ENCODE data around the gene SYT13. TPM values are rescaled to one million over a fixed set of nuclear protein-coding genes. Genes with fewer than 3 reads are reported as not detected.

SYT13 gene, protein sequence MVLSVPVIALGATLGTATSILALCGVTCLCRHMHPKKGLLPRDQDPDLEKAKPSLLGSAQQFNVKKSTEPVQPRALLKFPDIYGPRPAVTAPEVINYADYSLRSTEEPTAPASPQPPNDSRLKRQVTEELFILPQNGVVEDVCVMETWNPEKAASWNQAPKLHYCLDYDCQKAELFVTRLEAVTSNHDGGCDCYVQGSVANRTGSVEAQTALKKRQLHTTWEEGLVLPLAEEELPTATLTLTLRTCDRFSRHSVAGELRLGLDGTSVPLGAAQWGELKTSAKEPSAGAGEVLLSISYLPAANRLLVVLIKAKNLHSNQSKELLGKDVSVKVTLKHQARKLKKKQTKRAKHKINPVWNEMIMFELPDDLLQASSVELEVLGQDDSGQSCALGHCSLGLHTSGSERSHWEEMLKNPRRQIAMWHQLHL
- total RNA-seq (10 to 100 TPM; 15.3 to 28.5 (median 23.6) TPM), polyA plus RNA-seq (12.8 TPM)
- long read RNA-seq, donor 1, full-length matches to known transcripts = 3 of 16 reads
- long read RNA-seq, donor 1, partial matches to known transcripts = 4 of 16 reads
- long read RNA-seq, donor 1, other reads (novel, unspliced or antisense) = 9 of 16 reads
- long read RNA-seq, donor 2, partial matches to known transcripts = 0 of 4 reads
- long read RNA-seq, donor 2, other reads (novel, unspliced or antisense) = 4 of 4 reads
- long read RNA-seq, donor 3, full-length matches to known transcripts = 4 of 25 reads
- long read RNA-seq, donor 3, partial matches to known transcripts = 14 of 25 reads
- long read RNA-seq, donor 3, other reads (novel, unspliced or antisense) = 7 of 25 reads
- long read RNA-seq, donor 4, full-length matches to known transcripts = 1 of 7 reads
- long read RNA-seq, donor 4, partial matches to known transcripts = 2 of 7 reads
- long read RNA-seq, donor 4, other reads (novel, unspliced or antisense) = 4 of 7 reads

GRCh38 chr11:45285930-45286632 is at the start of gene SYT13:
TSS of gene SYT13 (minus strand) at chr11:45286341. CDS start at chr11:45286207, 134 bp downstream.
- no peaks in the 10 kb centered on the region for H3K4me1 ChIP-seq (ENCODE audit: control insufficient read depth, insufficient read depth, low read length)
- peak; percentile 88 to 90 for ATAC-seq
- peaks cover 2% of the 10 kb centered on the region for H3K27me3 ChIP-seq (ENCODE audit: control insufficient read depth, insufficient read depth)
- intact Hi-C loops (cut with DNase I) = loop anchor here in 1 of 4 donors (10.0 kb wide), 1 partner anchor 351 kb away; no protein-coding TSS in a partner anchor
- H3K9me3 ChIP-seq (ENCODE audit: control insufficient read depth, low read length) = peaks cover 4% of the 10 kb centered on the region
- DNase-seq = peak; percentile 32 to 79 (median 72)
- WGBS = 3% methylated on average over 50 of the region's 50 CpGs
- H3K27ac ChIP-seq (ENCODE audit: low read length) = no peak within 1 kb of the TSS
- H3K4me3 ChIP-seq (ENCODE audit: low read length) = peak within 1 kb of the TSS; percentile 6

DNA sequence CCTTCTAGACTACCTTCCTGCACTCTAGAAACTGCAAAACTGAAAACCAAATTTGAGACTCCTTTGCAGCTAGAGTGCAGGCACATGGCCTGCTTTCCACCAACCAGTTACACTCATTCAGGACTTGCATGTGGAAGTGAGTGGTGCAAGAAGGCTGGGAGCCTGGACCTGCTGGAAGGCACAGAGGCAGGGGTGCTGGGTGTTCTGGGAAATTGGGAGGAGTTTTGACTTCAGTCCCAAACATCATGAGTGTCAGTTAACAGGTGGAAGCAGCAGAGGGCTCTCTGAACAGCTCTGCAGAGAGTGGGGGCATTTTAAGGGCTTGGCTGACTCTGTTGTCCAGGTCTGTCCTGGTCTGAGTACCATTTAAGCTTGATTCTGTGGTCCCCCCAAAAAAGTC is 49.3 kb upstream of the SYT13 start:
- no peak overlapping the region for H3K27ac ChIP-seq (ENCODE audit: low read length)
- H3K27me3 ChIP-seq (ENCODE audit: control insufficient read depth, insufficient read depth) = no peaks in the 10 kb centered on the region
- no peak overlapping the region for H3K4me3 ChIP-seq (ENCODE audit: low read length)
- no peaks in the 10 kb centered on the region for H3K4me1 ChIP-seq (ENCODE audit: control insufficient read depth, insufficient read depth, low read length)
- intact Hi-C loops (cut with DNase I) = no loop called here
- H3K9me3 ChIP-seq (ENCODE audit: control insufficient read depth, low read length) = no peaks in the 10 kb centered on the region
- DNase-seq (no peak), ATAC-seq (no peak)

GRCh38 chr11:45334836-45335235 is 48.7 kb upstream of the SYT13 start:
- intact Hi-C loops (cut with DNase I) = loop anchor here in 1 of 4 donors (5.0 kb wide), 1 partner anchor 408 kb away; no protein-coding TSS in a partner anchor
- WGBS = 76% methylated on average over 5 of the region's 5 CpGs
- ATAC-seq (no peak), DNase-seq (no peak)
- Histone ChIP-seq H3K27ac (ENCODE audit: low read length) (no peak overlapping the region), H3K4me1 (ENCODE audit: control insufficient read depth, insufficient read depth, low read length) (no peaks in the 10 kb centered on the region), H3K4me3 (ENCODE audit: low read length) (no peak overlapping the region), H3K9me3 (ENCODE audit: control insufficient read depth, low read length) (no peaks in the 10 kb centered on the region), H3K27me3 (ENCODE audit: control insufficient read depth, insufficient read depth) (no peaks in the 10 kb centered on the region)

DNA sequence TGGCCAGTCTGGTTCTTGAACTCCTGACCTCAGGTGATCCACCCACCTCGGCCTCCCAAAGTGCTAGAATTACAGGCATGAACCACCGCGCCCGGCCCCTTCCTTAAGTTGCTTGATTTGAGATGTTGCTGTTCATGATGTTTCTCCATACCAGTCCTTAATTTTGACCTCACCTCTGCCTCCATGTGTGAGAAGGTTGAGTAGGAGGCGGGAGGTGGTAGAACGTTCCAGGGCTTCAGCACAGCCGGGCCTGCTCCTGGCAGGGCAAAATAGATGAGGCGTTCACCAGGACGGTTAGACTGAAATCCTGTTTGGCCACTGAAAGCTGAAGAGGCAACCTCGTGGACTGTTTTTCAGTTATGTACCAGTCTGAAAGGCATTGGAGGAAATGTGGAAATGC is 48.3 kb upstream of the SYT13 start:
- DNase-seq (no peak), ATAC-seq (no peak)
- intact Hi-C loops (cut with DNase I) = loop anchor here in 1 of 4 donors (5.0 kb wide), 1 partner anchor 407 kb away; no protein-coding TSS in a partner anchor
- WGBS = 91% methylated on average over 10 of the region's 10 CpGs
- no peak overlapping the region for H3K27ac ChIP-seq (ENCODE audit: low read length)
- no peak overlapping the region for H3K4me3 ChIP-seq (ENCODE audit: low read length)
- H3K27me3 ChIP-seq (ENCODE audit: control insufficient read depth, insufficient read depth) = no peaks in the 10 kb centered on the region
- H3K4me1 ChIP-seq (ENCODE audit: control insufficient read depth, insufficient read depth, low read length) = no peaks in the 10 kb centered on the region
- H3K9me3 ChIP-seq (ENCODE audit: control insufficient read depth, low read length) = no peaks in the 10 kb centered on the region

GRCh38 chr11:45333001-45333971 is 47.1 kb upstream of the SYT13 start:
- Histone ChIP-seq H3K27me3 (ENCODE audit: control insufficient read depth, insufficient read depth) (no peaks in the 10 kb centered on the region), H3K4me1 (ENCODE audit: control insufficient read depth, insufficient read depth, low read length) (no peaks in the 10 kb centered on the region), H3K4me3 (ENCODE audit: low read length) (peak overlapping the region; percentile 26), H3K27ac (ENCODE audit: low read length) (peak overlapping the region; percentile 43), H3K9me3 (ENCODE audit: control insufficient read depth, low read length) (no peaks in the 10 kb centered on the region)
- ATAC-seq (peak; percentile 66 to 72), DNase-seq (peak; percentile 62 to 83 (median 72))
- intact Hi-C loops (cut with DNase I) = loop anchor here in 3 of 4 donors (2.0 to 5.0 kb wide), 2 partner anchors 222 to 406 kb away; no protein-coding TSS in a partner anchor
- 19% methylated on average over 19 of the region's 19 CpGs for WGBS

DNA sequence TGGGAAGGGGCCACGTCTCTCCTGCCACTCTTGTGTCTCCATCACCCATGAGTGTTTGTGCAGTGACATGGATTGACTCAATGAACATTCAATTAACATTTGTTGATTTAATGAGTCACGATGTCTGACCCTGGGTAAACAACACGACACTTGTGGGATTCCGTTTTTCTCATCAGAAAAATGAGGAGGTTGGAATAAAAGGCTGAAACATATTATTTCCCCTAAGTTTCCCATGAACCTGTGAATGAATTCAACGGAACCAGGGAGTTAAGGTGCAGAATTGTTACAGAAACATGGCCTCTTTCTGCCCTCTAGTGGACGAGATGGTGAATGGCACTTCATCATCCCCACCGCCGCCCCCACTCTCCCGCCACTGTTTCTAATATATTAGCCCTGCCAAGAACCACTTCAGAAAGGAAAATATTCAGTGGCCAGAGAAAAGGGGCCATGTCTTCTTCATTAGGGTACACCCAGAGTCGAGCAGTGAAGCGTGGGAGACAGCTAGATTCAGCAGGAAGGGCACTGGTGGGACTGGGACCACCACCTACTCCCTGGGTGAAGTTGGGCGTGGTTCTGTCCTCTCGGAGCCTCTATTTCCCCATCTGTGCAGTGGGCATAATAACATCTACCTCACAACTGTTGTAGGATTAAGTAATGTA is 46.3 kb upstream of the SYT13 start:
- DNase-seq = no peak
- no peaks in the 10 kb centered on the region for H3K9me3 ChIP-seq (ENCODE audit: control insufficient read depth, low read length)
- WGBS = 11% methylated on average over 13 of the region's 13 CpGs
- H3K27me3 ChIP-seq (ENCODE audit: control insufficient read depth, insufficient read depth) = no peaks in the 10 kb centered on the region
- peak overlapping the region; percentile 33 for H3K27ac ChIP-seq (ENCODE audit: low read length)
- peak; percentile 73 to 80 for ATAC-seq
- peak overlapping the region; percentile 26 for H3K4me3 ChIP-seq (ENCODE audit: low read length)
- intact Hi-C loops (cut with DNase I) = loop anchor here in 3 of 4 donors (2.0 to 5.0 kb wide), 2 partner anchors 222 to 405 kb away; no protein-coding TSS in a partner anchor
- H3K4me1 ChIP-seq (ENCODE audit: control insufficient read depth, insufficient read depth, low read length) = no peaks in the 10 kb centered on the region

- 57% methylated on average over 4 of the region's 4 CpGs for WGBS
- DNase-seq = no peak
- intact Hi-C loops (cut with DNase I) = loop anchor here in 3 of 4 donors (2.0 to 5.0 kb wide), 2 partner anchors 221 to 405 kb away; no protein-coding TSS in a partner anchor
- Histone ChIP-seq H3K27me3 (ENCODE audit: control insufficient read depth, insufficient read depth) (no peaks in the 10 kb centered on the region), H3K9me3 (ENCODE audit: control insufficient read depth, low read length) (no peaks in the 10 kb centered on the region), H3K4me3 (ENCODE audit: low read length) (no peak overlapping the region), H3K4me1 (ENCODE audit: control insufficient read depth, insufficient read depth, low read length) (no peaks in the 10 kb centered on the region), H3K27ac (ENCODE audit: low read length) (no peak overlapping the region)
- no peak for ATAC-seq
Observed at GRCh38 chr11:45331839-45332238, 45.7 kb upstream of the SYT13 start.

GRCh38 chr11:45328726-45329125 is 42.6 kb upstream of the SYT13 start:
- no peaks in the 10 kb centered on the region for H3K9me3 ChIP-seq (ENCODE audit: control insufficient read depth, low read length)
- intact Hi-C loops (cut with DNase I) = loop anchor here in 2 of 4 donors (2.0 to 10.0 kb wide), 2 partner anchors 218 to 394 kb away; no protein-coding TSS in a partner anchor
- H3K4me3 ChIP-seq (ENCODE audit: low read length) = no peak overlapping the region
- 79% methylated on average over 3 of the region's 3 CpGs for WGBS
- no peak overlapping the region for H3K27ac ChIP-seq (ENCODE audit: low read length)
- peaks cover 3% of the 10 kb centered on the region for H3K4me1 ChIP-seq (ENCODE audit: control insufficient read depth, insufficient read depth, low read length)
- H3K27me3 ChIP-seq (ENCODE audit: control insufficient read depth, insufficient read depth) = no peaks in the 10 kb centered on the region
- ATAC-seq (no peak), DNase-seq (no peak)

DNA sequence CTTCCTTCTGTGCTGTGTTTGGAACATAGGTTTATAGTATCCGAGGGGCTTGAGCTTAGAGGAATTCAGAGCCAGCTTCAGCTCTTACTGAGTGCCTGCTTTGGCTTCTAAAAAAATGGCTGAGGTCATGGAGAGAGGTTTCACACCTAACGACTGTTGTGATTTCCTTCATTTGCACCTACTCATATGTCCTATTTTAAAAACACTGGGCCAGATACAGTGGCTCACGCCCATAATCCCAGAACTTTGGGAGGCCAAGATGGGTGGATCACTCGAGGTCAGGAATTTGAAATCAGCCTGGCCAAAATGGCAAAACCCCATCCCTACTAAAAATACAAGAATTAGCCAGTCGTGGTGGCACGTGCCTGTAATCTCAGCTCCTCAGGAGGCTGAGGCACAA is 38.3 kb upstream of the SYT13 start:
- Histone ChIP-seq H3K27me3 (ENCODE audit: control insufficient read depth, insufficient read depth) (no peaks in the 10 kb centered on the region), H3K9me3 (ENCODE audit: control insufficient read depth, low read length) (no peaks in the 10 kb centered on the region), H3K4me1 (ENCODE audit: control insufficient read depth, insufficient read depth, low read length) (peaks cover 7% of the 10 kb centered on the region), H3K4me3 (ENCODE audit: low read length) (no peak overlapping the region), H3K27ac (ENCODE audit: low read length) (no peak overlapping the region)
- ATAC-seq (peak; percentile 43 to 60), DNase-seq (no peak)
- 38% methylated on average over 6 of the region's 6 CpGs for WGBS
- intact Hi-C loops (cut with DNase I) = loop anchor here in 1 of 4 donors (10.0 kb wide), 1 partner anchor 390 kb away; no protein-coding TSS in a partner anchor

Measured in right cardiac atrium (tissue), 5 donors.